Neural cell (in vitro differentiated cells): ENCODE results near the gene PPM1H. TPM values are rescaled to one million over a fixed set of nuclear protein-coding genes. Genes with fewer than 3 reads are reported as not detected.

Source experiments
- H2AFZ ChIP-seq: fragments of 200-600, 300-800 bp; sonication (generic), shearing (Covaris generic); 2 replicates; pipeline ENCODE4 v1.6.0; 2014; ENCODE audit warnings: low read depth, mild to moderate bottlenecking, antibody characterized with exemption, low read length, moderate library complexity
- H3F3A ChIP-seq: fragments of 200-600 bp; shearing (Covaris generic); 2 replicates; pipeline ENCODE4 v1.6.1; 2016; ENCODE audit warnings: mild to moderate bottlenecking, moderate library complexity, mixed read lengths, antibody characterized with exemption, low read length; ENCODE audit not compliant: insufficient read depth, poor library complexity, severe bottlenecking
- H3K27ac ChIP-seq: fragments of 200-600, 300-800 bp; sonication (generic), shearing (Covaris generic); 2 replicates; pipeline ENCODE4 v1.5.1; 2014; ENCODE audit warnings: mild to moderate bottlenecking, low read length, moderate library complexity
- H3K27me3 ChIP-seq: fragments of 300-800, 200-600 bp; sonication (generic), shearing (Covaris generic); 2 replicates; pipeline ENCODE4 v1.6.0; 2014; ENCODE audit warnings: mild to moderate bottlenecking, low read depth, low read length, moderate library complexity; ENCODE audit not compliant: insufficient read depth
- H3K36me3 ChIP-seq: fragments of 300-800, 200-600 bp; sonication (generic), shearing (Covaris generic); 2 replicates; pipeline ENCODE4 v1.5.1; 2014; ENCODE audit warnings: mild to moderate bottlenecking, antibody characterized with exemption, low read length, moderate library complexity; ENCODE audit not compliant: insufficient read depth
- H3K4me2 ChIP-seq: fragments of 300-800, 200-600 bp; sonication (generic), shearing (Covaris generic); 2 replicates; pipeline ENCODE4 v1.6.0; 2014; ENCODE audit warnings: mild to moderate bottlenecking, low read length
- H3K4me3 ChIP-seq: fragments of 300-800, 200-600 bp; sonication (generic), shearing (Covaris generic); 2 replicates; pipeline ENCODE4 v1.5.1; 2014; ENCODE audit warnings: mild to moderate bottlenecking, low read length, moderate library complexity
- H3K79me2 ChIP-seq: fragments of 200-600 bp; shearing (Covaris generic); replicated peaks from 2 replicates; pipeline ENCODE4 v1.6.0; 2014; ENCODE audit warnings: mild to moderate bottlenecking, low read length, moderate library complexity; ENCODE audit not compliant: insufficient read depth
- H3K9ac ChIP-seq: fragments of 300-800, 200-600 bp; sonication (generic), shearing (Covaris generic); 2 replicates; pipeline ENCODE4 v1.6.1; 2016; ENCODE audit warnings: mild to moderate bottlenecking, low read length, mixed read lengths
- H3K9me2 ChIP-seq: fragments of 200-600 bp; shearing (Covaris generic); 2 replicates; pipeline ENCODE4 v1.6.1; 2016; ENCODE audit warnings: mild to moderate bottlenecking, low read length, mixed read lengths; ENCODE audit not compliant: insufficient read depth
- H3K9me3 ChIP-seq: fragments of 200-600, 300-800 bp; sonication (generic), shearing (Covaris generic); 2 replicates; pipeline ENCODE4 v1.6.1; 2016; ENCODE audit warnings: mild to moderate bottlenecking, mixed run types, low read length, moderate library complexity, mixed read lengths
- H4K20me1 ChIP-seq: fragments of 200-600 bp; shearing (Covaris generic); 2 replicates; pipeline ENCODE4 v1.6.1; 2016; ENCODE audit warnings: mild to moderate bottlenecking, mixed run types; ENCODE audit not compliant: insufficient read depth
- CTCF ChIP-seq: fragments of 450-650 bp; IDR thresholded peaks from 2 replicates; pipeline ENCODE4 v1.5.1; 2014; ENCODE audit warnings: antibody characterized with exemption, mild to moderate bottlenecking, moderate library complexity; ENCODE audit not compliant: poor library complexity, severe bottlenecking
- EP300 ChIP-seq: fragments of 450-650 bp; conservative IDR thresholded peaks from 2 replicates; pipeline ENCODE4 v1.6.1; 2014; ENCODE audit warnings: antibody characterized with exemption, mild to moderate bottlenecking, moderate library complexity; ENCODE audit not compliant: poor library complexity, severe bottlenecking
- EZH2 ChIP-seq: fragments of 200-600, 300-800 bp; shearing (Covaris generic), sonication (generic); IDR thresholded peaks from 2 replicates; pipeline ENCODE4 v1.6.1; 2014; ENCODE audit warnings: antibody characterized with exemption, low read length, borderline replicate concordance, mild to moderate bottlenecking; ENCODE audit not compliant: insufficient read depth, poor library complexity, severe bottlenecking
- MXI1 ChIP-seq: fragments of 450-650 bp; conservative IDR thresholded peaks from 2 replicates; pipeline ENCODE4 v1.6.1; 2014; ENCODE audit warnings: antibody characterized with exemption, mild to moderate bottlenecking; ENCODE audit not compliant: poor library complexity, severe bottlenecking
- POLR2AphosphoS5 ChIP-seq: IDR thresholded peaks from 2 replicates; pipeline ENCODE4 v1.6.1; 2012
- RAD21 ChIP-seq: fragments of 450-650 bp; conservative IDR thresholded peaks from 2 replicates; pipeline ENCODE4 v1.6.1; 2014; ENCODE audit warnings: antibody characterized with exemption, mild to moderate bottlenecking, moderate library complexity
- REST ChIP-seq: IDR thresholded peaks from 2 replicates; pipeline ENCODE4 v1.6.1; 2012; ENCODE audit warnings: borderline replicate concordance
- SMC3 ChIP-seq: fragments of 450-650 bp; conservative IDR thresholded peaks from 2 replicates; pipeline ENCODE4 v1.6.1; 2014; ENCODE audit warnings: antibody characterized with exemption, mild to moderate bottlenecking, moderate library complexity; ENCODE audit not compliant: poor library complexity
- TAF1 ChIP-seq: IDR thresholded peaks from 2 replicates; pipeline ENCODE4 v1.6.1; 2012; ENCODE audit warnings: low read depth
- polyA plus RNA-seq: library from polyadenylated mRNA; depleted of rRNA; stranded (reverse); fragments of >200 nt; gene quantifications from 2 replicates; pipeline ENCODE4 v1.2.3, GENCODE V29; 2014

The PPM1H gene
- polyA plus RNA-seq, 1 donor from 2014 or later, result 3.9 TPM

- Histone ChIP-seq H4K20me1 (no peaks in the 10 kb centered on the region), H3F3A (no peaks in the 10 kb centered on the region), H3K9me2 (no peaks in the 10 kb centered on the region), H3K27ac (no peak overlapping the region), H3K36me3 (no peaks in the 10 kb centered on the region), H3K4me3 (no peak overlapping the region), H3K9me3 (no peaks in the 10 kb centered on the region), H3K27me3 (no peaks in the 10 kb centered on the region), H3K79me2 (no peaks in the 10 kb centered on the region), H3K9ac (no peak overlapping the region), H2AFZ (no peak overlapping the region), H3K4me2 (no peak overlapping the region)
- TF ChIP-seq SMC3 (no peak), POLR2AphosphoS5 (no peak), MXI1 (no peak), REST (no peak), RAD21 (no peak), EP300 (no peak), EZH2 (no peak), TAF1 (no peak), CTCF (no peak)
Observed at GRCh38 chr12:62827855-62828254, 107.1 kb downstream of the PPM1H start.

- no peaks in the 10 kb centered on the region for H3K9me3 ChIP-seq
- no peaks in the 10 kb centered on the region for H3F3A ChIP-seq
- no peak overlapping the region for H3K9ac ChIP-seq
- TF ChIP-seq CTCF, result no peak
- no peak for TF ChIP-seq REST
- TF ChIP-seq RAD21, result no peak
- TF ChIP-seq EP300, result no peak
- TF ChIP-seq MXI1, result no peak
- TF ChIP-seq SMC3, result no peak
- no peak for TF ChIP-seq EZH2
- no peak overlapping the region for H2AFZ ChIP-seq
- H3K4me2 ChIP-seq, result no peak overlapping the region
- no peaks in the 10 kb centered on the region for H3K79me2 ChIP-seq
- no peaks in the 10 kb centered on the region for H3K36me3 ChIP-seq
- H3K27me3 ChIP-seq, result no peaks in the 10 kb centered on the region
- H3K9me2 ChIP-seq, result no peaks in the 10 kb centered on the region
- no peak overlapping the region for H3K4me3 ChIP-seq
- no peak overlapping the region for H3K27ac ChIP-seq
- H4K20me1 ChIP-seq, result no peaks in the 10 kb centered on the region
Observed at GRCh38 chr12:62827042-62827441, 107.9 kb downstream of the PPM1H start.
